ENCODE measurements around the gene TRMT11. TPM values are rescaled to one million over a fixed set of nuclear protein-coding genes. Genes with fewer than 3 reads are reported as not detected.

The TRMT11 gene
- total RNA-seq, 2 experiments from 2014 or later: 21.6 to 22.5 TPM

- Histone ChIP-seq H3K36me3 (ENCODE audit: insufficient read depth, low read length) (no peaks in the 10 kb centered on the region), H3K4me1 (ENCODE audit: insufficient read depth, low read length) (peaks cover 13% of the 10 kb centered on the region), H3K9me3 (ENCODE audit: control insufficient read depth in 1 of 2, insufficient read depth in 1 of 2, low read length in 2 of 2) (no peaks in the 10 kb centered on the region), H3K27ac (ENCODE audit: low read depth in 1 of 2, low read length in 2 of 2) (no peak overlapping the region), H3K4me3 (ENCODE audit: low read length) (no peak overlapping the region), H3K27me3 (ENCODE audit: control insufficient read depth in 1 of 2, insufficient read depth in 2 of 2, low read length in 2 of 2) (no peaks in the 10 kb centered on the region)
- Mint-ChIP-seq H3K27ac (peak overlapping the region; percentile 16), H3K27me3 (no peaks in the 10 kb centered on the region), H3K36me3 (ENCODE audit: low read depth) (no peaks in the 10 kb centered on the region), H3K4me3 (peak overlapping the region; percentile 7), H3K4me1 (ENCODE audit: low read depth) (peaks cover 21% of the 10 kb centered on the region), H3K9me3 (no peaks in the 10 kb centered on the region)
- ATAC-seq (ENCODE audit: poor library complexity) (no peak), DNase-seq (no peak)
- POLR2A ChIA-PET: interaction anchor here (3.5 kb wide), 1 partner anchor 200 kb away, joined by 17 read pairs; the partner anchor contains the start of gene NCOA7
- no peak for TF ChIP-seq CTCF (IDR thresholded peaks at IDR 0.05)
- intact Hi-C loops (cut with DNase I, micrococcal nuclease): loop anchor here in 1 of 2 experiments (5.0 to 10.0 kb wide), 3 partner anchors 687 to 1545 kb away; partner anchors contain the start of genes HDDC2 and RNF146
- CTCF ChIA-PET: interaction anchor here (1.3 kb wide), 1 partner anchor 33 kb away, joined by 3 read pairs; the partner anchor contains the start of gene HINT3
Measured at GRCh38 chr6:125989631-125990030, 3.3 kb downstream of the TRMT11 start.

GRCh38 chr6:125991653-125992052 lies 5.3 kb downstream of the TRMT11 start:
- POLR2A ChIA-PET: interaction anchor here (1.4 to 3.5 kb wide), 2 partner anchors 202 to 211 kb away, joined by 4 to 17 read pairs; partner anchors contain the start of gene NCOA7
- H3K36me3 Mint-ChIP-seq (ENCODE audit: low read depth): peaks cover 4% of the 10 kb centered on the region
- no peak overlapping the region for H3K4me3 Mint-ChIP-seq
- Histone ChIP-seq H3K27me3 (ENCODE audit: control insufficient read depth in 1 of 2, insufficient read depth in 2 of 2, low read length in 2 of 2) (no peaks in the 10 kb centered on the region), H3K36me3 (ENCODE audit: insufficient read depth, low read length) (no peaks in the 10 kb centered on the region), H3K27ac (ENCODE audit: low read depth in 1 of 2, low read length in 2 of 2) (no peak overlapping the region), H3K4me1 (ENCODE audit: insufficient read depth, low read length) (peaks cover 10% of the 10 kb centered on the region), H3K9me3 (ENCODE audit: control insufficient read depth in 1 of 2, insufficient read depth in 1 of 2, low read length in 2 of 2) (no peaks in the 10 kb centered on the region), H3K4me3 (ENCODE audit: low read length) (no peak overlapping the region)
- intact Hi-C loops (cut with DNase I, micrococcal nuclease): loop anchor here in 1 of 2 experiments (10.0 kb wide), 1 partner anchor 1543 kb away; no protein-coding TSS in a partner anchor
- CTCF ChIA-PET: interaction anchor here (1.1 kb wide), 1 partner anchor 11 kb away, joined by 3 read pairs; no protein-coding TSS in a partner anchor
- H3K27me3 Mint-ChIP-seq: no peaks in the 10 kb centered on the region
- DNase-seq (no peak), ATAC-seq (ENCODE audit: poor library complexity) (no peak)
- H3K9me3 Mint-ChIP-seq: no peaks in the 10 kb centered on the region
- H3K4me1 Mint-ChIP-seq (ENCODE audit: low read depth): peaks cover 32% of the 10 kb centered on the region
- H3K27ac Mint-ChIP-seq: peak overlapping the region; percentile 34
- TF ChIP-seq CTCF (IDR thresholded peaks at IDR 0.05): no peak

- no peaks in the 10 kb centered on the region for H3K27me3 ChIP-seq (ENCODE audit: control insufficient read depth in 1 of 2, insufficient read depth in 2 of 2, low read length in 2 of 2)
- no peaks in the 10 kb centered on the region for H3K27me3 Mint-ChIP-seq
- H3K4me1 Mint-ChIP-seq (ENCODE audit: low read depth): peaks cover 32% of the 10 kb centered on the region
- H3K4me3 Mint-ChIP-seq: no peak overlapping the region
- no peak for TF ChIP-seq CTCF (IDR thresholded peaks at IDR 0.05)
- peaks cover 26% of the 10 kb centered on the region for H3K36me3 Mint-ChIP-seq (ENCODE audit: low read depth)
- no peaks in the 10 kb centered on the region for H3K9me3 ChIP-seq (ENCODE audit: control insufficient read depth in 1 of 2, insufficient read depth in 1 of 2, low read length in 2 of 2)
- ChIA-PET CTCF (interaction anchor here (0.9 to 1.8 kb wide), 5 partner anchors 14 to 1520 kb away, joined by 3 to 7 read pairs (median 4); partner anchors contain the start of gene HINT3), POLR2A (interaction anchor here (0.9 to 2.3 kb wide), 3 partner anchors 8 to 39 kb away, joined by 3 to 18 read pairs (median 3); partner anchors contain the start of gene TRMT11)
- H3K27ac ChIP-seq (ENCODE audit: low read depth in 1 of 2, low read length in 2 of 2): no peak overlapping the region
- DNase-seq: no peak
- no peak overlapping the region for H3K4me3 ChIP-seq (ENCODE audit: low read length)
- H3K9me3 Mint-ChIP-seq: no peaks in the 10 kb centered on the region
- intact Hi-C loops (cut with DNase I, micrococcal nuclease): loop anchor here (5.0 to 10.0 kb wide), 3 partner anchors 177 to 1540 kb away; no protein-coding TSS in a partner anchor
- peaks cover 11% of the 10 kb centered on the region for H3K36me3 ChIP-seq (ENCODE audit: insufficient read depth, low read length)
- no peaks in the 10 kb centered on the region for H3K4me1 ChIP-seq (ENCODE audit: insufficient read depth, low read length)
- H3K27ac Mint-ChIP-seq: no peak overlapping the region
- ATAC-seq (ENCODE audit: poor library complexity): no peak
Measured at GRCh38 chr6:125994670-125995488, 8.5 kb downstream of the TRMT11 start.
